Neural progenitor cell (in vitro differentiated cells): ENCODE measurements around the gene IL5RA.

Experiments used
- EZH2 ChIP-seq: fragments of 200-600 bp; sonication (generic); IDR thresholded peaks from 2 replicates; pipeline ENCODE4 v1.6.1; 2017; ENCODE audit warnings: antibody characterized with exemption, mild to moderate bottlenecking, moderate library complexity
- EZH2phosphoT487 ChIP-seq: fragments of 200-600 bp; sonication (generic); IDR thresholded peaks from 2 replicates; pipeline ENCODE4 v1.6.1; 2017; ENCODE audit warnings: antibody characterized with exemption
- TF ChIP-seq, protein P1 (sequence below): fragments of 200-600 bp; sonication (generic); IDR thresholded peaks from 2 replicates; pipeline ENCODE4 v1.5.1; 2017; ENCODE audit warnings: antibody characterized with exemption, mild to moderate bottlenecking

DNA sequence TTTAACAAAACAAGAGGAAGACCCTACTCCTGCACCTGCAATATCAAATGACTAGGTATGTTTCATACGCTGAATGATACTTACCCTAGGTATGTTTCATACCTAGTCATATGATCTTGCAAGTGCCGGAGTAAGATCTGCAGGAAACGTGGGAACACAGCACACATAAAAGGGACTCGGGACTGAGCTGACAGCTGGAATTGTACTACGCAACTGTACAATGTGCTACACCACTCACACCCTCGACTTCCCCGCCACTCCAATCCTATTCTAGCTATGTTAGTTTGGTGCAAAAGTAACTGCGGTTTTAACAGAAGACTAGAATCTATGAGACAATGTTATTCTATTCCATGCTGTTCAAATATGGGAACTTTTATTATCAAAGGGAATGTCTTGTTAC, 47.3 kb upstream of the IL5RA start:
- TF ChIP-seq EZH2: no peak
- TF ChIP-seq, protein P1, sequence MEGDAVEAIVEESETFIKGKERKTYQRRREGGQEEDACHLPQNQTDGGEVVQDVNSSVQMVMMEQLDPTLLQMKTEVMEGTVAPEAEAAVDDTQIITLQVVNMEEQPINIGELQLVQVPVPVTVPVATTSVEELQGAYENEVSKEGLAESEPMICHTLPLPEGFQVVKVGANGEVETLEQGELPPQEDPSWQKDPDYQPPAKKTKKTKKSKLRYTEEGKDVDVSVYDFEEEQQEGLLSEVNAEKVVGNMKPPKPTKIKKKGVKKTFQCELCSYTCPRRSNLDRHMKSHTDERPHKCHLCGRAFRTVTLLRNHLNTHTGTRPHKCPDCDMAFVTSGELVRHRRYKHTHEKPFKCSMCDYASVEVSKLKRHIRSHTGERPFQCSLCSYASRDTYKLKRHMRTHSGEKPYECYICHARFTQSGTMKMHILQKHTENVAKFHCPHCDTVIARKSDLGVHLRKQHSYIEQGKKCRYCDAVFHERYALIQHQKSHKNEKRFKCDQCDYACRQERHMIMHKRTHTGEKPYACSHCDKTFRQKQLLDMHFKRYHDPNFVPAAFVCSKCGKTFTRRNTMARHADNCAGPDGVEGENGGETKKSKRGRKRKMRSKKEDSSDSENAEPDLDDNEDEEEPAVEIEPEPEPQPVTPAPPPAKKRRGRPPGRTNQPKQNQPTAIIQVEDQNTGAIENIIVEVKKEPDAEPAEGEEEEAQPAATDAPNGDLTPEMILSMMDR: no peak
- no peak for TF ChIP-seq EZH2phosphoT487
